ENCODE measurements around the gene KCNMB2.
A peak's percentile ranks its signal among the peaks of the same experiment; 100 is the strongest.

KCNMB2 gene

DNA sequence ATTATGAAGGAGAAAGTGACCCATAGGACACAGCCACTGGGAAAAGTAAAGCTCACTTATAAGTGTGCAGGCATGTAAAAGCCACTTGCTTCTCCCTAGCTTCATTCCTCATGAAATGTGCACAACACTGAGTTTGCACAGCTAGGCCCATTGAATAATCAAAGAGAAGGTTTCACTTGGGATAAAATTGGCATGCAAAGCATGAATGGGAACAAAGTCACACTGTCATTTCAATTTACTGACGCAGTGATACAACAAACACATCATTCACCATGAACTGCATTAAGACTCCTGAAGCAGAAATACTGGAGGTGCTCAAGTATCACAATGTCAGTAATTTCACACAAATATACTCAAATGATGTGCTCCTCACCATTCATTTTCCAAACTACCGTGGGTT lies 61.1 kb downstream of the KCNMB2 start:
- DNase-seq (ENCODE audit: low read depth) = no peak
- H3K4me3 ChIP-seq (ENCODE audit: control insufficient read depth, low read depth, low read length) = no peak overlapping the region
- TF ChIP-seq, protein P1, sequence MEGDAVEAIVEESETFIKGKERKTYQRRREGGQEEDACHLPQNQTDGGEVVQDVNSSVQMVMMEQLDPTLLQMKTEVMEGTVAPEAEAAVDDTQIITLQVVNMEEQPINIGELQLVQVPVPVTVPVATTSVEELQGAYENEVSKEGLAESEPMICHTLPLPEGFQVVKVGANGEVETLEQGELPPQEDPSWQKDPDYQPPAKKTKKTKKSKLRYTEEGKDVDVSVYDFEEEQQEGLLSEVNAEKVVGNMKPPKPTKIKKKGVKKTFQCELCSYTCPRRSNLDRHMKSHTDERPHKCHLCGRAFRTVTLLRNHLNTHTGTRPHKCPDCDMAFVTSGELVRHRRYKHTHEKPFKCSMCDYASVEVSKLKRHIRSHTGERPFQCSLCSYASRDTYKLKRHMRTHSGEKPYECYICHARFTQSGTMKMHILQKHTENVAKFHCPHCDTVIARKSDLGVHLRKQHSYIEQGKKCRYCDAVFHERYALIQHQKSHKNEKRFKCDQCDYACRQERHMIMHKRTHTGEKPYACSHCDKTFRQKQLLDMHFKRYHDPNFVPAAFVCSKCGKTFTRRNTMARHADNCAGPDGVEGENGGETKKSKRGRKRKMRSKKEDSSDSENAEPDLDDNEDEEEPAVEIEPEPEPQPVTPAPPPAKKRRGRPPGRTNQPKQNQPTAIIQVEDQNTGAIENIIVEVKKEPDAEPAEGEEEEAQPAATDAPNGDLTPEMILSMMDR (IDR thresholded peaks at IDR 0.05; ENCODE audit: control insufficient read depth, insufficient read depth, low read depth, low read length, missing control alignments) = no peak

- DNase-seq (ENCODE audit: low read depth) = no peak
- TF ChIP-seq, protein P1 (IDR thresholded peaks at IDR 0.05; ENCODE audit: control insufficient read depth, insufficient read depth, low read depth, low read length, missing control alignments) = no peak
- H3K4me3 ChIP-seq (ENCODE audit: control insufficient read depth, low read depth, low read length) = no peak overlapping the region
These were observed 66.6 kb downstream of the KCNMB2 start for GRCh38 chr3:178602856-178603255.

- TF ChIP-seq, protein P1 (IDR thresholded peaks at IDR 0.05; ENCODE audit: control insufficient read depth, insufficient read depth, low read depth, low read length, missing control alignments) = no peak
These were observed 67.5 kb downstream of the KCNMB2 start for GRCh38 chr3:178603735-178604134.

GRCh38 chr3:178618197-178618596 lies 82.0 kb downstream of the KCNMB2 start:
- TF ChIP-seq, protein P1 (IDR thresholded peaks at IDR 0.05; ENCODE audit: control insufficient read depth, insufficient read depth, low read depth, low read length, missing control alignments) = no peak
- DNase-seq (ENCODE audit: low read depth) = peak; percentile 11
- no peak overlapping the region; the same call in 1 of the 2 replicates for H3K4me3 ChIP-seq (ENCODE audit: control insufficient read depth, low read depth, low read length)

More at GRCh38 chr3:178603735-178604134, 67.5 kb downstream of the KCNMB2 start:
- H3K4me3 ChIP-seq (ENCODE audit: control insufficient read depth, low read depth, low read length) = no peak overlapping the region
- DNase-seq (ENCODE audit: low read depth) = no peak

GRCh38 chr3:178618896-178619295 lies 82.7 kb downstream of the KCNMB2 start:
- DNase-seq (ENCODE audit: low read depth) = no peak
- TF ChIP-seq, protein P1 (IDR thresholded peaks at IDR 0.05; ENCODE audit: control insufficient read depth, insufficient read depth, low read depth, low read length, missing control alignments) = no peak

GRCh38 chr3:178623666-178624255 lies 87.5 kb downstream of the KCNMB2 start:
- DNase-seq (ENCODE audit: low read depth) = no peak
- H3K4me3 ChIP-seq (ENCODE audit: control insufficient read depth, low read depth, low read length) = no peak overlapping the region
- TF ChIP-seq, protein P1 (IDR thresholded peaks at IDR 0.05; ENCODE audit: control insufficient read depth, insufficient read depth, low read depth, low read length, missing control alignments) = no peak

More at GRCh38 chr3:178618896-178619295, 82.7 kb downstream of the KCNMB2 start:
- H3K4me3 ChIP-seq (ENCODE audit: control insufficient read depth, low read depth, low read length) = no peak overlapping the region
